ENCODE measurements around the gene CYTH4.

Gene CYTH4

GRCh38 chr22:37330200-37331033 is 48.1 kb downstream of the CYTH4 start:
- DNase-seq (ENCODE audit: low spot score) = peak; percentile 62

DNA sequence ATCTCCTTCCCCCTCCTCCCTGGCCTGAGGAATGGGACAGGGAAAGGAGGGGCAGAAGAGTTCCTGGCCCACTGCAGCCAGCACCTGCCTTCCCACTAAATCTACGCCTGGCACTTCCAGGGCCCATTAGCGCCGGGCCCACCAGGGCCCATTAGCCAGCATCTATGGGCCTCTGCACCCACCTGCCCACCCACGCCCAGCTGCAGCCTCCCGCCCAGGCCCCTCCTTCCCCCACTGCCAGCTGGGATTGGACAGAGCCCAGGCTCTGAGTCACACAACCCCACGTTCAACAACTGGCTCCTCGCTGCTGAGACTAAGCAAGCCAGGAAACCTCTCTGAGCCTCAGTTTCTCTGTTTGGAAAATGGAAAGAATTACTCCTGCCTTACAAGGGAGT is 48.7 kb downstream of the CYTH4 start:
- peak; percentile 77 for DNase-seq (ENCODE audit: low spot score)

DNA sequence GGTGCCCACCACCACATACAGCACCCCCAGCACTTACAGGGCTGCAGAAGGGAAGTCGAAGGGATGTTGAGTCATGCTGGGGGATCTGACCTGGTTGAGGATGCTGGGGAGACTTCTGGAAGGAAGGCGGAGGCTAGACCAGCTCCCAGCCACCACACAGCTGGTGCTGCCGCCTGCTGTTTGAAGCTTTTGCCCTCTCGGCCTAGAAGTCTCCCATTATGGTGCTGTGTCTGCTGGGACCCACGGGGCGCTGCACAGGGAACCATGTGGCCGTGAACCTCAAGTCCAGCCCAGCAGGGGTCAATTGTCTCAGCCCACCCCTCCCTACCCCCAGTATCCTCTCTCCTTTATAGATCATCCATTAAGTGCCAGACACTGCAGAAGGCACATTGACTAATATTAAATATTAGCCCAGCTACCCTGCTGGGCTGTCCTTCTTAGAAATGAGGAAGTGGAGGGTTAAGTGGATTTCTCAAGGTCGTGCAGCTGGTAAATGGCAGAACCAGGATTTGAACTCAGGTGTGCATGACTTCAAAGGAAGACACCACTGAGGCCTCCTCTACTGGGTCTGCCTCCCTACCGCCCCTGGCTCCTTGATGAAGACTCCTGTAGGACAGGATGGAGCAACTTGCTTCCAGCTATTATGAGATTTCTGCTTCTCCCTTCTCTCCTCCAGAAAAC is 49.7 kb downstream of the CYTH4 start:
- no peak for DNase-seq (ENCODE audit: low spot score)

DNA sequence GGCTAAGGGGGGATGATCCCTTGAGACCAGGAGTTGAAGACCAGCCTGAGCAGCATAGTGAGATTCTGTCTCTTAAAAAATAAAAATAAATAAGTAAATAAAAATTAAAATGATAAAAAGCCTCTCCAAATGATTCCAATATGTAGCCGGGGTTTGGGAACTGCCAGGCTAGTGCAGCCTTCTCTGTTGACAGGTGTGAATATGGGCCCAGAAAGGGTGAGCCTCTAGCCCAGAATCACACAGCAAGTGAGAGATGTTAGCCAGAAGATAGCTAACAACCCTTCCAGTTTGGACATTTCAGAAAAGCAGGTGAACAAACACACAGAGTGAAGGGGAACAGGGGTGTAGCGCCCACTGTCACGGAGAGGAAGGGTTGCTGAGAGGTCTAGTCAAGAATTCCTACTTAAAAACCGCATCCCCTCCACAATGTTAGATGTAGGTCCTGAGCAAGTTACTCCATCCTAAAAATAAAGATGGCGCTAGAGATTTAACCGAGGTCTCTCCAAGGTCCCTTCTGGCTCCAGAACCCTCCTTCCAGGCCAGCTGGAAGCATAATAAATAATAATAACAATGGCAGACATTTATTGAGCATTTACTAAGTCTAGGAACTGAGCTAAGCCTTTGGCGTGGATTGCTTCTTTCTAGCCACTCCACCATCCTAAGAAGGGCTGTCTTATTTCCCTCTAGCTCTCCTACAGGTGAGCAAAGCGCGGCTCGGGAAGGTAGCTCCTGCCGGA is 51.6 kb downstream of the CYTH4 start:
- no peak for DNase-seq (ENCODE audit: low spot score)

DNA sequence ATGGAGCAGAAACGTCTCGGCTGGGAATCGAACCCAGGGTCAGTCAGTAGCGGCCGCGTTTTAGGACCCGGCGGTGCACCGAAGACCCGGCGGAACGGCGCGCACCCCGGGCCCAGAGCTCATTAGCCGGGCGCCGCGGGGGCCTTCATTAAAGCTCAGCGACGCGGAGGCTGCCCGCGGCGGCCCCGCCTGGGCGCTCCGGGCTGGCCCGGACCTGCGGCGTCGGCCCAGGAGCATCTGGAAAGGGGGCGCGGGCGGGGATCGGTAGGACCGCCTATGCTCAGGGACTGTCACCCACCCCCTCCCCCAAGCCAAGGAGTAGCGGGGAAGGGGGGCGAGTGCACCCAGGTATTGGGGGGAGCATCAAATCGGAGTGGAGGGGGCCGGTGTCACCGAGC is 52.2 kb downstream of the CYTH4 start:
- DNase-seq (ENCODE audit: low spot score) = no peak

- DNase-seq (ENCODE audit: low spot score) = no peak
Observed at GRCh38 chr22:37334859-37335805, 52.8 kb downstream of the CYTH4 start.

DNA sequence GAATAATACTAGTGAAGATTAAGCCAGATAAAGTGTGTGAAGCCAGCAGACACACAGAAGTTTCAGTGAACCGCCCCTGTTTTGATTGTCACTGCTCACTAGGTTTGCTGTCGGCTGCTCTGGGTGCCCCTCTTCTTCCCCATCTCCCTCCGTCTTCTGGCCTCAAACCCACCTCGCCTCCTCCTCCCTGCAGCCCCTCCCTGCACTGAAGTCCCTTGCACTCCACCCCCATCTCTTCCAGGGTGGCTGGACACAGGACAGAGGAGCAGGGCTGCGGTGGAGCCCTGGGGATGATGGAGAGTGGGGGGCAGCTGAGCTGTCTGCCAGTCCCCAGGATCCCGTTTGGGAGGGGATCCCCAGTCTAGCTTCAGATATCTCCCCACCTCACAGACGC is 53.5 kb downstream of the CYTH4 start:
- no peak for DNase-seq (ENCODE audit: low spot score)

DNA sequence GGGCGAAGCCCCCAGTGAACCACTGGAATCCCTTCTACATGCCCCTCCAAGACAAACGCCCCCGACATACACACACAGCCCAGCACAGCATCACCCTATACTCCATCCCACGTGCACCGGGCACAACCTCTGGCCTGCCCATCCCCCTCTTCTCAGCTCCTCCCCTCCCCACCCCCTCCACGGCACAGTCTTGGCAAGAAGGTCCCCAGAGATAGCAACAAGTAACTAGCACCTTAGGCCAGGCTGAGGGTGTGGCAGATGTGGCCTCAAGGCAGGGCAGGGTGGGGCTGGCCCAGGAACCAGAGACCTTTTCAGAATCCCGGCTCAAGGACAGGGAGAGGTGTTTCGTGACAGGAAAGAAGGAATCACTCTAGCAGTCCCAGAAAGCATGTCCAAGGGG is 54.3 kb downstream of the CYTH4 start:
- no peak for DNase-seq (ENCODE audit: low spot score)

DNA sequence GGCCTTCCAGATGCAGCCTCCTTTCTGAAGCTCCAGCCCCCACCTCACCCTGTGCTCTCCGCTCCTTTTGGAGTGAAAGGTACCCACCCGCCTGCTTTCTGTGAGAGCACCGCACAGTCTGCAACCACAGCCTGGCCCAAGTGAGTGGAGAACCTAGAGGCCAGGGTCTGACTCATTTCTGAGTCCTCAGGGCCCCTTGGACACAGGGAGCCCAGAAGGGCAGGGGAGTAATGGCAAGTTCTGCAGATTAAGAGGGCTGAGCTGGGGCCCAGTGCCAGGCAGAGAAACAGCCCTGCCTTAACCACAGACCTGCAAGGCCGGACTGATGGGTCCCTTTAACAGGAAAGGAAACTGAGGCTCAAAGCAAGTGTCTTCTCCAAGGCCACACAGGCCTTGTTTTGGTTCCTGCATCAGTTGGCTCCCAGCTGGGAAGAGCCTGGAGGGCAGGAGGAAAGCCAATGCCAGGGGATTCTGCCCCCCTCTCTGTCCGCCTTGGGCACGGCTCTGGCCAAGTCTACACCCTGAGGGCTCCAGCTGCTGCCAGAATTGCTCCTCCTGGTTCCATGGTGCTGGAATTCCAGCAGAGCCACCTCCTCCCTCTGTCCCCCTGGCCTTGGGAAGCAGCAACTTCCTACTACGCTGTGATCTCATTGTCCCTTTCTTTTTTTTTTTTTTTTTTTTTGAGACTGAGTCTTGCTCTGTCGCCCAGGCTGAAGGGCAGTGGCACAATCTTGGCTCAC is 55.1 kb downstream of the CYTH4 start:
- peak; percentile 33 for DNase-seq (ENCODE audit: low spot score)

DNA sequence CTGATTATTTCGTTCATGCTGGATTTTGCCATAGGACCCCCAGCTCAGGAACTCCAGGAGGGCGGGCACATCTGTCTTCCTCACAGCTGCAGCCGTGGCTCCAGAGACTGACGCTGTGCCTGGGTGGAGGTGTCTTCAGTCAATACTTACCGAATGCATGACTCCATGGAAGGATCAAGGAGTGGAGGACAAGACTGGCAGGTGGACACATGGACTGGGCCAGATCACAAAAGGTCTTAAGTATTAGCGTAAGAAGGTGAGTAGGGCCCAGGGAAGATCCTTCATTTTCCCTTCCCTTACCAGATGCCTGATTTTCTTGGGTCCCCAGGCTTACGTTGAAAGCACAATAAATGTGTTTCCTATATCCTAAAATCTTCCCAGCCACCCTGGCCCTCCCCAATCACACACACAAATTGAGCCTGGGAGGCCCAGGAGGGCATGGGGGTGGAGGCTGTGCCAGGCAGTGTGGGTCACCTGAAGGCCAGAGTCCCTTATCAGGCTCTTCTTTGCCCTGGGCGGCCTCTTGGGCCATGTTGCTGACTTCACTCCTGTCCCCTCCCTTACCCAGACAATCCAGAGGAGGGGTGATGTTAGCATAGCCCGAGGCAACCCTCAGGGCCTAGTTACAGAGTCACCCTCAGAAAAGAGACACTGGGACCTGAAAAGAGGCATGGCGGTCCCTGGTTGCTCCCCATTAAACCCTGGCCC is 56.4 kb downstream of the CYTH4 start:
- DNase-seq (ENCODE audit: low spot score) = no peak

DNA sequence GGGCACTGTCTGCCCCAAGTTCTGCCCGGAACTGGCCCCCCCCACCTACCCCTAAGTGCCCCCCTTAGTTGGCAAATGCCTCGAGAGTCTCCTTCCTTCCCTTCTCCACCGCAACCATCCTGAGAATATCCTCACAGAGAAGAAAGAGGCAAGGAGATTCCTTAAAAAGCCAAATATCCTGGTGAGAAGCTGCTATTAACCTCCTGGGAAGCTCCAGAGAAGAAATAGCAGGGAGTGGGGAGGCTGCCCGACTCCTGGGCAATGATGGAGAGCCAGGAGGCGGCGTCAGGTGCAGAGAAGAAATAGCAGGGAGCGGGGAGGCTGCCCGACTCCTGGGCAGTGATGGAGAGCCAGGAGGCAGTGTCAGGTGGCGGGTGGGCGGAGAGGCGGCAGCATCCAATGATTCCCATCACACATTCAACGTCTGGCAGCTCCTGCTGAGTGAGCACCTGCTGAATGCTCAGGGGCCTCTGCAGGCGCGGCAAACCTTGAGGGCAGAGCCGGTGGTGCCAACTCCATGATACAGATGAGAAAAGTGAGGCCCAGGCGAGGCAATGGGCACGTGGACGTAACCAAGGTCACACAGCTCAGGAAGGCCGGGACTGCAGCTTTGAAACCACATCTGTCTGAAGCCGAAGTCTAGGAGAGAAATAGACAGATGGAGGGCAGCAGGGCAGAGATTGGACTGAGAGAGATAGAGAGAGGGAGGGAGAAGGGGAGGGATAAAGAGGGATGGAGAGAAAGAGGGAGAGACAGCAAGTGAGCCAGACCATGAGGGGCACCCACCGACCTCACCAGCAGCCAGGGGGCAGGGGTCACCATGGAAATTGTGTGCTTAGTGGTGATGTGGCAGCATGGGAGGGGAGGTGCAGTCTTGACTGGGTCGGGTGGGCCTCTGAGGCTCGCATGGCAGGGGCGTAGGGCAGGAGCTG is 58.3 kb downstream of the CYTH4 start:
- DNase-seq (ENCODE audit: low spot score) = no peak

DNA sequence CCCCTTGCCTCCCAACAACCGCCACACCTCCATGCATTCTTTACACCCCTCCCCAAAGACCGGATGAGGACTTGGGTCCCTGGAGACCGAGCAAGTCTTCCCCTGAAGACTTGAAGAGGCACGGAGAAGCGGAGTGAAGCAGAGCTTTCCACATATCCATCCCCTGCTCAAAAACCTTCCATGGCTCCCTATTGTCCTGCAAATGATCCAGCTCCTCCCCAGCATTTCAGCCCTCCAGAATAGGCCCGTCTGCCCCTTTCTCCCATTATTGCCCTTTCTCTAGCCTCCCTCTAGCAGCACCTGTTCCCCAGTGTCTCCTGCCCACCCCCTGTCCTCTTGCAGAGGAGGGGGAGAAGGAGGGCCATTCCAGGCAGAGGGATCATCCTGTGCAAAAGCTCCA is 59.8 kb downstream of the CYTH4 start:
- no peak for DNase-seq (ENCODE audit: low spot score)

DNA sequence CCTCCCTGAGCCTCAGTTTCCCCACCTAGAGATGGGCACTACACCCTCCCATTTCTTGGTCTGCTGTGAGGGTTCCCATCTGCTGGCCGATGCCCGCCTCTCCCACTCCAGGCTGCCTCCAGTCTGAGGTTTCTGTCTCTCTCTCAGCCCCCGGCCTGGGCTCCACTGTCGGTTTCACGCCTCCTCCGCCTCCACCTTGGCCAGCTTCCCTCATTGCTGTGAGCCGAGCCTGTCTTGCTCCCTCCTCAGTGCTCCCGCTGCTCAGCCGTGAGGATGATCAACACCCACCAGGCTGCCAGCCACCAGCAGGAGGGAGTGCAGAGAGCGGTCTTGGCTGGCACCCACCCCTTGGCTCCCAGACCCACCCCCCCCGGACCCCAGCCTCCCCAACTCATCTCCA is 61.0 kb downstream of the CYTH4 start:
- DNase-seq (ENCODE audit: low spot score) = no peak

DNA sequence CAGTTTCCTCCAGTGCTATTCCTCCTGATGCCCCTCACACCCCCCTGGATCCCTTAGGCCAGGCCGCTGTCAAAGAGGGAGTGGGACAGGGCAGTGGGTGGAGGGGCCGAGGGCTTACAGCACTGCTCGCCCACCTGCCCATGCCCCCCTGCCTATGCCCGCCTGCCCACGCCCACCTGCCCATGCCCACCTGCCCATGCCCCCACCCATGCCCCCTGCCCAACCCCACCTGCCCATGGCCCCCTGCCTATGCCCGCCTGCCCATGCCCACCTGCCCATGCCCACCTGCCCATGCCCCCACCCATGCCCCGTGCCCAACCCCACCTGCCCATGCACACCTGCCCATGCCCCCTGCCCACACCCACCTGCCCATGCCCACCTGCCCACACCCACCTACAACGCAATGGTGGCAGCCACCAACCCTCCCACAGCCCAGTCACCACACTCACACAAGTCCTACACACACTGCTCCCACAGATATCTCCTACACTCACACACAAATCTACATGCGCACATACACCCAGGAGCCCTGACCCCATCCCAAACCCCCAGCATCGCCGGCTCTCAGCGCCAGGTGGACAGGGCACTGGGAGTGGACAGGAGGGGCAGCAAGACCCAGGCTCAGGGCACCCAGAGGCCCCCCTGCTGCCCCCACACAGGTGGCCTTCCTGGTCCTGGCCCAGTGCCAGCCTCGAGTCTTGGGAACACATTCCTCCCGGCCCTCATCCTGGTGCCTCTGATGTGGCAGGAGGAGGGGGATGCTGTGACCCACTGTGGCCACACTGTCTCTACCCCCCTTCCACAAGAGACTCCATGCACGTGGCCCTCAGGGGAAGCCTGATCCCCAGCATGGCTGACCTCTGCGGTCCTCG is 61.8 kb downstream of the CYTH4 start:
- DNase-seq (ENCODE audit: low spot score) = no peak

- DNase-seq (ENCODE audit: low spot score) = no peak
Observed at GRCh38 chr22:37344735-37345449, 62.6 kb downstream of the CYTH4 start.

DNA sequence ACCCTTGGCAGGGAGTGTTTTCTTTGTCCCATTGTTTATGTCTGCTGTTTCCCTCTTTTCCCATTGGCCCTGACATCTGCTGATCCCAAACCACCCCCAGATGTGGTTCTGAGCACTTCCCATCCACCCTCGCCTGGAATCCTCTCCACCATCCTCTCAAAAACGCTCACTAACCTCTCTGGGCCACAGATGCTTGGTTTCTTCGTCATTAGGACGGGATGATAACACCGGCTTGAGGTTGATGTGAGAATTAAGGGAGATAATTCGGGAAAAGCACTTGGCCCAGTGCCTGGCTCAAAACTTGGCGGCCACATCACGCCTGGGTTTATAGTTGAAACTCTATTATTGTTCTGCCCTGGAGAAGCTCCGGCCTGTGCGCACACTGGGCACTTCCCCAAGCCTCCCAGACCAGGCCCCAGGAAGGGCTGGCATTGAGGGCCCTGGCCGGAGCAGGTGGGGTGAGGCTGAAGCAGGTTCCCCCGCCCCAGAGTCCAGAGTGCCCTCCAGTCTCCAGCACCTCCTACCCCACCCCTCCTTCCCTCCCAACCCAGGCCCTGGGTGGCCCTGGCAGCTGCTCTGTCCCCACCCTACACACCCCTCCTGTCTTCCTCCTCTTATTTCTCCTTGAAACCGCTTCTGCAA is 63.7 kb downstream of the CYTH4 start:
- peak; percentile 88 for DNase-seq (ENCODE audit: low spot score)

- no peak for DNase-seq (ENCODE audit: low spot score)
Observed at GRCh38 chr22:37346505-37346895, 64.2 kb downstream of the CYTH4 start.

All from AG08395 (cell line).